HPDE6-E6E7 (cell line): ENCODE data around the gene PAK1IP1.
A peak's percentile ranks its signal among the peaks of the same experiment; 100 is the strongest.
"Not testable (repeated sequence)": the region's sequence is repeated elsewhere in the genome, so short reads cannot be mapped to it uniquely, and the experiment has no call there.

Experiments
- DNase-seq: peaks from one replicate; pipeline ENCODE4 v3.0.0; 2011; ENCODE audit warnings: missing footprints; ENCODE audit errors: extremely low spot score

The PAK1IP1 gene

DNA sequence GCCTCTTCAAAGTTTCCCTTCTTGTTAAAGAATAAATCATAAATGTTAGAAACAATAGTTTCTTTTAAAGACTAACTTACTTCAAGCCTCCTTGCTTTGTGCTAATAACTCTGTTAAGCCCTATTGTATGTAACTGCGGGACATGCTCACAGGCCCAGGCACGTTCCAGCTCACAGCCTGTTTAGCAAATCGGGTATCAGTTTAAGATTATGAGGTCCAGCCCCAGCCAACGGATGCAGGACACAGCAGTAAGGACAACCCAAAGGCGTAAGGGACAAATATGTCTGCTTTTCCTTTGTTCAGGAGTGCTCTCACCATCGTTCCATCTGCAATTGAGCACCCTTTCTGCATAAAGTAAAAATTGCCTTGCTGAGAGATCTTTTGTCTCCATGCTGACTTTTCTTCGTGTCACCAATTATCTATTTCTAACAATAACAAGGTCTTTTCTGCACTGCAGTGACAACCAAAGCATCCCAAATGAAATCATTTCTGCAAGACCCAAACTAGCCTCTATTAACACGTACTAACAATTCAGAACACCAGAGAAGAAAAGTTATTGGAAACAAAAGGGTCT lies 1.7 kb upstream of the PAK1IP1 start:
- DNase-seq: no peak

DNA sequence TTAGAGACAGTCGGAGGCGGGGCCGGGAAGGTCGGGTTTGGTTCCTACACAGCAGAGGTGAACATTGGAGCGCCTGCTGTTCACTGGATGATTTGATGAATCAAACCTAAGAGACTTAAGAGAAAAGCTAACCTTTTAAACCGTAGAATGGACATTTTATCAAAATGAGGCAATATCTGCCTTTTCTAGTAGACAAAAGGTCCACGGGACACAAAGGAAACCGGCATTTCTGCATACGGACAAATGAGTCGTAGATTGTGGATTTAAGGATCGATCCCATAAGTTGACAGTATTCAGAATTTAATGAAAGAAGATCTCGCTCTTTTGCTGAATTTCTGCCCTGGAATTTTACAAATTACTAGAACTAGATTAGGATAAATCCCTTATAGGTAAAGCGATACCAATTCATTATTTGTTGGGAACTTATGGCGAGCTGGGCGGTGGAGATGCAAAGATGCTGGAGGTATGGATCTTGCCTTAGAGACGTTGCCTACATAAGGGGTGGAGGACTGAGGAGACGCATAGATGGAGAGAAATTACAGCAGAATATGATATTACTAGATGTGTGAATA lies 400 bp downstream of the PAK1IP1 start:
- no peak for DNase-seq

DNA sequence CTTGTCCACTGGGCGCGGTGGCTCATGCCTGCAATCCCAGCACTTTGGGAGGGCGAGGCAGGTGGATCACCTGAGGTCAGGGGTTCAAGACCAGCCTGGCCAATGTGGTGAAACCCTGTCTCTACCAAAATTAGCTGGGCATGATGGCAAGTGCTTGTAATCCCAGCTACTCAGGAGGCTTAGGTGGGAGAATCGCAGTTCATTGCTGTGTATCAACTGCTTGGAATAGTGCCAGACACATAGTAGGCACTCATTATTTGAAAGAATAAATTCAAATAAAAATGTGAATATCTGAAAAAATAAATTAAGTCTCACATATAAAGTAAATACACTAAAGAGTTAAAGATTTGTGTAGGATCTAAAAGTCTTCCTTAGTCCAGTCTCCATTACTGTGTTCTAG lies 1.9 kb downstream of the PAK1IP1 start:
- DNase-seq: no peak

GRCh38 chr6:10713962-10714361 lies 19.2 kb downstream of the PAK1IP1 start:
- DNase-seq: no peak

DNA sequence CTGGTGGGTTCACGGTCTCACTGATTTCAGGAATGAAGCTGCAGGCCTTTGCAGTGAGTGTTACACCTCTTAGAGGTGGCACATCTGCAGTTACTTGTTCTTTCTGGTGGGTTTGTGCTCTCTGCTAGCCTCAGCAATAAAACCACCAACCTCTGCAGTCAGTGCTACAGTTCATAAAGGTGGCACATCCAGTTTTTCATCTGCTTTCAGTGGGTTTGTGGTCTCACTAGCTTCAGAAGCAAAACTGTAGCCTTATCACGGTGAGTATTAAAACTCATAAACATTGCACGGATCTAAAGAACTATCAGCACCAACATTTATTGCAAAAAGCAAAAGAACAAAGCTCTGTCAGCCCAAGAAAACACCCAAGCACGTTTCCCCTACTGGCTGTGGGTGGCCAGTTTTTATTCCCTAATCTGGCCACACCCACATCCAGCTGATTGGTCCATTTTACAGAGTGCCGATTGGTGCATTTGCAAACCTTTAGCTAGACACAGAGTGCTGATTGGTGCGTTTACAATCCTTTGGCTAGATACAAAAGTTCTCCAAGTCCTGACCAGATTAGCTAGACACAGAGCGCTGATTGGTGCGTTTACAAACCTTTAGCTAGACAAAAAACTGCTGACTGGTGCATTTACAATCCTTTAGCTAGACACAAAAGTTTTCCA lies 24.7 kb downstream of the PAK1IP1 start:
- DNase-seq: no peak

DNA sequence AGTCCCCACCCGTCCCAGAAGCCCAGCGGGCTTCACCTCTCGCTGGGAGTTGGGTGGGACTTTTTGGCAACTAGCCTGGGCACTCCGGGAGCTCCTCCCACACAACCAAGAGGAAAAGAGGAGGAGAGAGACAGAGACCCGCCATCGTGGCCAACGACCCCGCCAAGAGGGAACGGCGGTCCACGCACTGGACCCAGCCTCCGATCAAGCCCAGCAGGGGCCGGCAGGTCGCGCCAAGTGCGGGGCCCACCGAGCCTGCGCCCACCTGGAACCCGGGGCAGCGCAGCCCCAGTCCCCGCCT lies 25.1 kb downstream of the PAK1IP1 start:
- no peak for DNase-seq

- DNase-seq: no peak
These were observed 25.6 kb downstream of the PAK1IP1 start for GRCh38 chr6:10720265-10720959.

DNA sequence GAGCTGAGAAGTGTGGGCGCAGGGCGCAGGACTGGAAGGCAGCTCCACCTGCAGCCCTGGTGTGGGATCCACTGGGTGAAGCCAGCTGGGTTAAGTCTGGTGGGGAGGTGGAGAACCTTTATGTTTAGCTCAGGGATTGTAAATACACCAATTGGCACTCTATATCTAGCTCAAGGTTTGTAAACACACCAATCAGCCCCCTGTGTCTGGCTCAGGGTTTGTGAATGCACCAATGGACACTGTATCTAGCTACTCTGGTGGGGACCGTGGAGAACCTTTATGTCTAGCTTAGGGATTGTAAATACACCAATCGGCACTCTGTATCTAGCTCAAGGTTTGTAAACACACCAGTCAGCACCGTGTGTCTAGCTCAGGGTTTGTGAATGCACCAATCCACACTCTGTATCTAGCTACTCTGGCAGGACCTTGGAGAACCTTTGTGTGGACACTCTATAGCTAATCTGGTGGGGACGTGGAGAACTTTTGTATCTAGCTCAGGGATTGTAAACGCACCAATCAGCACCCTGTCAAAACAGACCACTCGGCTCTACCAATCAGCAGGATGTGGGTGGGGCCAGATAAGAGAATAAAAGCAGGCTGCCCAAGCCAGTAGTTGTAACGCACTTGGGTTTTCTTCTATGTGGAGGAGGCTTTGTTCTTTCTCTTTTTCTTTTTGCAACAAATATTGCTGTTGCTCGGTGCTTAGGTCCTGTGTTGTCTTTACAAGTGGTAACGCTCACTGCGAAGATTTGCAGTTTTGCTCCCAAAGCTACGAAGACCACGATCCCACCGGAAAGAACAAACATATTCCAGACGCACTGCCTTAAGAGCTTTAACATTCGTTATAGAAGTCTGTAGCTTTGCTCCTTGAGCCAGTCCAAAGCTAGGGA lies 26.4 kb downstream of the PAK1IP1 start:
- not testable (repeated sequence) for DNase-seq

- no peak for DNase-seq
These were observed 27.2 kb downstream of the PAK1IP1 start for GRCh38 chr6:10721850-10722569.

DNA sequence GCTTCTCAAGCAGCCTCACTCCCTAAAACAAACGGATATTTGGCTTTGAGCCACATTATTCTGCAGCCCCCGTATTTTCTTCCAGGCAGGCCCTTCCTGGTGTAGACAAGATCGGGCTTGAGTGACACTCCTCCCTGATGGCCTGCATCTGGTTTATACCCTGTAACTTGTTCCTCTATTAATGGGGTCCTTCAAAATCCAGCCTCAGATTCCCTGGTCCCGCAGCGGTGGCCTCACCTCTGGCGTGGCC lies 27.7 kb downstream of the PAK1IP1 start:
- DNase-seq: no peak

DNA sequence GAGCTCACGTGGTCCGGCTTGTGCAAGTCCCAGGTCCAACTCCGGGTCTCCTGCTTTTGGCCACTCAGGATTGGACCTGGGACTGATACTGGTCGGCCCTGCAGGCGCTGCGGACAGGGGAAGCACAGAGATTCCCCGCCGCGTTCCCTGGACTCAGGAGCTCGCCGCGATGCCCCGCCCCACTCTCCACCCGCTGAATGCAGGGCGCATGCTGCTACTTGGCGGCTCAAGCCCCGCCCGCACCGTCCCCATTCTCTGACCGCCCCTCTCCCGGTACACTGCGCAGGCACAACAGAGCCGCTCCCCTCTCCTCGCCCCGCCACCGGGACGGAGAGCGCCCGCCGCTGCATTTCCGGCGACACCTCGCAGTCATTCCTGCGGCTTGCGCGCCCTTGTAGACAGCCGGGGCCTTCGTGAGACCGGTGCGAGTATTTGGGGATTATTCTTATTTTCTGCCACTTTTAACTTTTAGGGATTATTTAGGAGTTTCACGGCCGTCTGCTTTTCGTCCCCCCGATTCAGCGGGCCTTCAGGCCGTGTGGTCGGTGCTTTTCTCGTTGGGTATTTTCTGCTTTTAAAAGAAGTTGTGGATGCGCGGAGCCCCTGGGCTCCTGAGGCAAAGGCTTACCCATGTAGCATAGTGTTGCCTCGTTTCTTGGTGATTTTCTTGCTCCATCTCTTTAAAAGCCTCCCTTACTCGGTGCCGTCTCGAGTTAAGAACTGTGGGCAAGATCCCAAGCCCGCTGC lies 28.2 kb downstream of the PAK1IP1 start, which contains the start of gene TMEM14C:
TSS of gene TMEM14C (plus strand) at position 251 of the 747 bp plus-strand sequence. CDS start 1,544 bp downstream, outside the sequence.
- peak; percentile 96 for DNase-seq

DNA sequence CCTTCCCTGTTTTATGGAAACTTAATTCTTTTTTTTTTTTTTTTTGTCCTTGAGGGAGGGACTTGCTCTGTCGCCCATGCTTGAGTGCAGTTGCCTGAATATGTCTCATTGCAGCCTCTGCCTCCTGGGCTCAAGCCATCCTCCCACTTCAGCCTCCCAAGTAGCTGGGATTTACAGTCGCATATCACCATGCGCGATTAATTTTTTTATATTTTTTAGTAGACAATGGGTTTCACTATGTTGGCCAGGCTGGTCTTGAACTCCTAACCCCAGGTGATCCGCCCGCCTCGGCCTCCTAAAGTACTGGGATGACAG lies 28.8 kb downstream of the PAK1IP1 start:
- no peak for DNase-seq

DNA sequence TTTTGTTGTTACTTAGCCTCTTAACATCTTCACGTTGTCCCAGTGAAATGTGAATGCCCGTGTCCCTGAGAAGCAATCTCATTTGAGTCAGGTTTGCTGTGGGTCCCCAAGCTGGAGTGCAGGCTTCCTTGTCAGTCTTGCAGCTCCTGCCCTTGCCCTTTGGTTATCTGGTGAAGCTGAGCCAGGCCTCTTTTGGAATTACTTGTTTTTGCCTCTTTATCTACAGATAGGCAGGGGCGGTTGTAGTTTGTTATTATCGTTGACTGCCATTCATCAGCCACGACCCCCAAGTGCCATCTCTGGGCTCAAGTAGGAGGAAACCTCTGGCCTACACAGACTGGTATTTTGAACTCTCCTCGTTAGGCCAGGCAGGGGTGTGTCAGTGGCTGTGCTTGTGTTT lies 30.3 kb downstream of the PAK1IP1 start:
- DNase-seq: no peak

GRCh38 chr6:10725716-10726115 lies 30.9 kb downstream of the PAK1IP1 start:
- no peak for DNase-seq

DNA sequence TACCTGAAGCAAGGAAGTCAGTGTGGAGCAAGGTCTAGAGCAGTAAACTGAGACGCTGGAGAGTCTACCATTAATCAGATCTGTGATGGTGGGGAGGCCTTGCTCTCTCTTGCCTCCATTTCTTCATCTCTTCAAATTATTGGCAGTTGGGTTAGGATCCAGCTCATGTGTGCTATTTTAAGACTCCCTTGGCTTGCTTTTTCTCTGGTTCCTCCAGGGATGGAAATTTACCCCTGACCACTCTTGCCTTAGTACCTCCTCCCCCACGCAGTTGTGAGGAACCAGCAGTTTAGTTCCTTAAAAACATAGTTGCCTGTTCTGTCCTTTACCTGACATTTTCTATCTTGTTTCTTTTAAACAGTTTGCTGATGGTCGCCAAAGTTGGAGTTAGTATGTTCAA lies 35.5 kb downstream of the PAK1IP1 start:
- DNase-seq: no peak

DNA sequence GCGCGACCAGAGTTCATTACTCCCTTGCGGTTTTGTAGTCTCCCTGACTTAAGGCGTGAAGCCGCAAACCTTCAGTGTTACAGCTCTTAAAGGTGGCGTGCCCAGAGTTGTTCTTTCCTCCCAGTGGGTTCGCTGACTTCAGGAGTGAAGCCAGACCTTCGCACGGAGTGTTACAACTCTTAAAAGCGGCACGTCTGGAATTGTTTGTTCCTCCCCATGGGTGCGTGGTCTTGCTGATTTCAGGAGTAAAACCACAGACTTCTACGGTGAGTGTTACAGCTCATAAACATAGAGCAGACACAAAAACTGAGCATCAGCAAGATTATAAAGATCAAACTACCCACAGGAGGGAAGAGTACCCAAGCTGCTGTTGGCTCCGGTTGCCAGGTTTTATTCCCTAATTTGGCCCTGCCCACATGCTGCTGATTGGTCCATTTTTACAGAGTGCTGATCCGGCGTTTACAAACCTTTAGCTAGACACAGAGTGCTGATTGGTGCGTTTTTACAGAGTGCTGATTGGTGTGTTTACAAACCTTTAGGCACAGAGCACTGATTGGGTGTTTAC lies 38.5 kb downstream of the PAK1IP1 start:
- DNase-seq: no peak

DNA sequence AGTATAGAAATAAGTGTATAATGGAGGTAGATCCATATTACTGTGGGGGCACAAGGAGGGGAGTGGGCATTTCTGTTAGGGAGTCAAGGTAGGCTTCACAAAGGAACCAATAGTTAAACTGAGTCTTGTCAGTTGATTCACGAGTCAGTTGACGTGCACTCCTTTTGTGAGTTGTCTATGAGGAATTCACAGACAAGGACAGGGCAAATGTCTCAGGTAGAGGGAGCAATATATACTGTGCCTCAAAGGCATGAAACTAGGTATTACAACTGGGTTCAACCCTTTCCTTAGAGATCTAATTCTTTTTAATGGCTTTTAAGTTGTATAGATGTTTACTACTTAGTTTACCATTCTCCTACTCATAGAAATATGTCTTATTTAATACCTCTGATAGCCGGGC lies 39.1 kb downstream of the PAK1IP1 start:
- DNase-seq: no peak

GRCh38 chr6:10736731-10737130 lies 42.0 kb downstream of the PAK1IP1 start:
- no peak for DNase-seq

DNA sequence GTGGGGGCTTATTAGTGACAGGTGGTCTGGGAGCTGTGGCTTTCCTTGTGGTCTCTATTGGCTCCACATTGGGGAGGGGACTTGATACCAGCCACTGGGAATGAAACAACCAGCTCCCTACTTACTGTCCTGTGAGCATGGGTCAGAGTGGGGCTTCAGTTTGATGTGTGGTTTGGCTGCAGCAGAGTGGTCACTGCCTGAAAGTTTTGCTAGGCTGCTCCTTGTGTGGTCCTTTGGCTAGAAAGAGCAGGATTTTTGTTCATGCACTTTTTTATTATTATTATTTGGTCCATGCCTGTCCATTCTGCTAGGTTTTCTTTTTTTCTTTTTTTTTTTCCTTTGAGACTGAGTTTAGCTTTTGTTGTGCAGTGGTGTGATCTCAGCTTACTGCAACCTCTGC lies 45.3 kb downstream of the PAK1IP1 start:
- DNase-seq: no peak

DNA sequence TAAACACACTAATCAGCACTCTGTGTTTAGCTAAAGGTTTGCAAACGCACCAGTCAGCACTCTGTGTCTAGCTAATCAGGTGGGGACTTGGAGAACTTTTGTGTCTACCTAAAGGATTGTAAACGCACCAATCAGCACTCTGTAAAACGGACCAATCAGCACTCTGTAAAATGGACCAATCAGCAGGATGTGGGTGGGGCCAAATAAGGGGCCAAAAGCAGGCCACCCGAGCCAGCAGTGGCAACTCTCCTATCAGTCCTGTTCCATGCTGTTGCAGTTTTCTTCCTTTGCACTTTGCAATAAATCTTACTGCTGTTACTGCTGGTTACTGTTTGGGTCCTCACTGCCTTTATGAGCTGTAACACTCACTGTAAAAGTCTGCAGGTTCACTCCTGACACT lies 46.9 kb downstream of the PAK1IP1 start:
- DNase-seq: not testable (repeated sequence)

GRCh38 chr6:10742251-10742650 lies 47.5 kb downstream of the PAK1IP1 start:
- no peak for DNase-seq
